GM19397 (cell line): ENCODE data around the gene POLN.
"Not testable (repeated sequence)": the region's sequence is repeated elsewhere in the genome, so short reads cannot be mapped to it uniquely, and the experiment has no call there.

Experiments used
- ATAC-seq: cut with Tn5 transposase; IDR thresholded peaks from one replicate; pipeline ENCODE4 v1.9.1; 2021; ENCODE audit warnings: mild to moderate bottlenecking, moderate library complexity; ENCODE audit not compliant: unreplicated experiment

POLN gene

GRCh38 chr4:2222838-2223237 lies 19.1 kb downstream of the POLN start:
- no peak for ATAC-seq

DNA sequence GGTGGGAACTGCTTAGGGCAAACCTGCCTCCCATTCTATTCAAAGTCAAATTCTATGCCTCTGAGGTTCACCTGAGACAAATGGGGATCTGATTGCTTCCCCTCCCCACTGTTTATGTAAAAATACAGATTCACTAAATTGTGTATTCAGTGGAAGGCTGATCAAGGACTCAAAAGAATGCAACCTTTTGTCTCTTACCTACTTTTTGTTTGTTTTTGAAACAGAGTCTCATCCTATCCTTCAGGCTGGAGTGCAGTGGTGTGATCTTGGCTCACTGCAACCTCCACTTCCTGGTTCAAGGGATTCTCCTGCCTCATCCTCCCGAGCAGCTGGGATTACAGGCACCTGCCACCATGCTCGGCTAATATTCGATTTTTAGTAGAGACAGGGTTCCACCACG lies 20.5 kb downstream of the POLN start:
- not testable (repeated sequence) for ATAC-seq

GRCh38 chr4:2220016-2220630 lies 21.8 kb downstream of the POLN start:
- no peak for ATAC-seq

DNA sequence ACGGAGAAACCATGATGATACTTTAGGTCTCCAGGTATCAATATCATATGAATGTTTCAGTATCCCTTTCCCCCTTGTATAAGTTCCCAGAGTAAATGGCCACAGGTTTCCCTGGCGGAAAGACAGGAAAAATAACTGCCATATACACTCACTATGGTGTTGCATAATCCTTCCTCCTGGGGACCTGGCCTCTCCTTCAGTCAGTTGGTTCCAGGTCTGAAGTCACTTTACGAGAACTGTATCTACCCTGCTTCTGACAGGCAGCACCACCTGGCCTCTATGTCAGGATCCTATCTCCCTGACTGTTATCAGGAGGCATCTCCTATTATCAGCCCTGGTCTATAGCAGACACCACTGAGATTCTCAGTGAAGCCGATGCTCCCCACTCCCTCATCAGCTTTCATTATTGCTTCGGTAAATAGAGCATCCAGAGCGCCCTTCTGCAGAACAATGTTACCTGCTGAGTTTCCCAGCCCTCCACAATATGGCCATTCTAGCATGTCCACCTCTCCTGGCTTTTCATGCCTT lies 22.6 kb downstream of the POLN start:
- ATAC-seq: no peak

GRCh38 chr4:2218436-2218835 lies 23.5 kb downstream of the POLN start:
- no peak for ATAC-seq

- ATAC-seq: no peak
Observed at GRCh38 chr4:2217726-2218125, 24.2 kb downstream of the POLN start.

DNA sequence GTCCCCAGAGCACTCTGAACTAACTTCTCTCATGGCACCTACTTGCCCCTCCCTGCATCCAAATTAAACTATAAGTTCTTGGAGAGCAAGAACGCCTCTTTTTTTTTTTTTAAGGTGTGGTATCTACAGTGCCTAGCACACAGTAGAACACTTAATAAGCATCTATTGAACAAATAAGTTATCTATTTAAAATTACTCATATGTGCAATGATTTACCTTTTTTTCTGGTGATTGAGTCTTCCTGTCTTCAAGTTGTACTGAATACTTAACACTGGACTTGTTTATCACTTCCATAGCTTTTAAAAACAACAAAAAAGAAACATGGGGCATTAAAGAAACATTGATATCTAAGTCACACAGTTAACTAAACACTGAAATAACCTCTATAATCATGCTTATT lies 29.1 kb downstream of the POLN start:
- no peak for ATAC-seq

GRCh38 chr4:2202789-2203188 lies 39.1 kb downstream of the POLN start:
- not testable (repeated sequence) for ATAC-seq

DNA sequence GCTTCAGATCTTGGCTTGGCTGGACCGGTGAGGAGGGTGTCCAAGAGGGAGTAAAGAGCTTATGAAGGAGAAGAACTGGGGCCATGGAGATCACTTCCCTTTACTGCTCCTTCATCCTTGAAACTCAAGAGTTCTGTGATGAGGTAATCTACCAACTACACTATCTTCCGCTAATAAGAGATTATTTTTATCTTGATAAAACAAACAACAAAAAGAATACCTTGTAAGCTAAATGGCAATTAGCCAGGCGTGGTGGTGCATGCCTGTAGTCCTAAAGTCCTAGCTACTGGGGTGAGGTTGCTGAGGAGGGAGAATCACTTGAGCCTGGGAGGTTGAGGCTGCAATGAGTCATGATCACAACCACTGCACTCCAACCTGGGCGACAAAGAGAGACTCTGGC lies 47.4 kb downstream of the POLN start:
- ATAC-seq: no peak

- no peak for ATAC-seq
Observed at GRCh38 chr4:2193326-2193725, 48.6 kb downstream of the POLN start.

GRCh38 chr4:2186865-2187172 lies 55.1 kb downstream of the POLN start:
- ATAC-seq: no peak

DNA sequence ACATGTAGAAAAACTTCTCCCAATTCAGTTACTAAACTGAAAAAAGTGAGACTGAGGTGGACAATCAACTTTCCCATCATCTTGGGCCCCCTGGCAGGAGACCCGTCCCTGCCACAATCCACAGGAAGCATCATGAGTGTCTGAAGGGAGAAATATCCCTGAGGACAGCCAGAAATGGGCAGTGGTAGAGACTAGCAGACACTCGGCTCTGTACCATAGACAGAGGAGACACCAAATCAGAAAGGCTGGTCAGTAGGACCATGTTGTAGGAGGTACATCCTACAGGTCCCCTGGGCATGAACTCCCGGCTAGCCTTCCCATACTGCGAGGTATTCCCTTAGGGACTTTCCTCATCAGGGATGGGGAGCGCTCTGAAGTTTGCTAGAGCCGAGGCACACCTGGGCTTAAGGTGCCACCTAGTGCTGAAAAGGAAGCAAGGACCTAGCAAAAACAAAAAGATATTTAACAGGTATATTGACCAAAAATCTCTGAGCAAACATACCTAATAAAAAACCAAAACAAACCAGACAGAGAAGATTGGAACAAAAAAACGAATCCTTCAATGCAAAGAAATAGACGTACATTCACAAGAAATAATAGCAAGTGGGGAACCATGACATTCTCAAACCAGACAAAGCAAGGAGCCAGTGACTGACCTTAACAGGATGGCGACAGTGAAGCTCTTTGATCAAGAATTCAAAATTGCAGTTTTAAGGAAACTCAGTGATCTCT lies 55.6 kb downstream of the POLN start:
- no peak for ATAC-seq

GRCh38 chr4:2183394-2183793 lies 58.5 kb downstream of the POLN start:
- no peak for ATAC-seq

GRCh38 chr4:2182994-2183393 lies 58.9 kb downstream of the POLN start:
- ATAC-seq: no peak

- ATAC-seq: no peak
Observed at GRCh38 chr4:2180410-2180809, 61.5 kb downstream of the POLN start.

GRCh38 chr4:2179717-2180116 lies 62.2 kb downstream of the POLN start:
- no peak for ATAC-seq

- no peak for ATAC-seq
Observed at GRCh38 chr4:2178986-2179385, 62.9 kb downstream of the POLN start.

GRCh38 chr4:2177443-2178093 lies 64.4 kb downstream of the POLN start:
- no peak for ATAC-seq

GRCh38 chr4:2175990-2176698 lies 65.8 kb downstream of the POLN start:
- ATAC-seq: no peak

GRCh38 chr4:2174061-2174460 lies 67.9 kb downstream of the POLN start:
- no peak for ATAC-seq

GRCh38 chr4:2172627-2173231 lies 69.2 kb downstream of the POLN start:
- ATAC-seq: no peak
